ENCODE results near the gene ERVV-1. TPM values are rescaled to one million over a fixed set of nuclear protein-coding genes. Genes with fewer than 3 reads are reported as not detected.
"Not testable (repeated sequence)": the region's sequence is repeated elsewhere in the genome, so short reads cannot be mapped to it uniquely, and the experiment has no call there.

ERVV-1 gene
- total RNA-seq, 2 experiments from 2014 or later: not detected

DNA sequence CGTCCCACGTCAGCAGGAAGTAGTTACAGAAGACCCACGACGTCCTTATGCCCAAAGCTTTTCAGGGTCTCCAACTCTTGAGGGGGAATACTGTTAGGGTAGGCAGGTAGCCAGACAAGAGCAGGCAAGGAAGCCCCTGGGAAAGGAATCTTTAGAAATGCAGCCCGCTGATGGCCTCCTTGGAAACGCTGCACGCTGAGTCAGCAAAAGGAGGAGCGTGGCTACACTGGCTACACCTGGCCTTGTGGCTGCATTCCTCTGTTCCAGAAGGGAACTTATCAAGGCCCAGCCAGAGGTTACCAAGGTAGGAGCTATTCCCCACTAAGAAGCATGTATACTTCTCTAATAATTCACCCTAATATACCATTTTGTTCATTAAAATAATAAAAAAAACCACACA lies 2.0 kb downstream of the ERVV-1 start:
- Mint-ChIP-seq H3K4me1 (ENCODE audit: low read depth) (no peaks in the 10 kb centered on the region), H3K9me3 (peaks cover 8% of the 10 kb centered on the region), H3K27me3 (no peaks in the 10 kb centered on the region), H3K4me3 (no peak overlapping the region), H3K36me3 (ENCODE audit: low read depth) (no peaks in the 10 kb centered on the region), H3K27ac (no peak overlapping the region)
- ATAC-seq (no peak), DNase-seq (no peak)
- TF ChIP-seq, protein P1, sequence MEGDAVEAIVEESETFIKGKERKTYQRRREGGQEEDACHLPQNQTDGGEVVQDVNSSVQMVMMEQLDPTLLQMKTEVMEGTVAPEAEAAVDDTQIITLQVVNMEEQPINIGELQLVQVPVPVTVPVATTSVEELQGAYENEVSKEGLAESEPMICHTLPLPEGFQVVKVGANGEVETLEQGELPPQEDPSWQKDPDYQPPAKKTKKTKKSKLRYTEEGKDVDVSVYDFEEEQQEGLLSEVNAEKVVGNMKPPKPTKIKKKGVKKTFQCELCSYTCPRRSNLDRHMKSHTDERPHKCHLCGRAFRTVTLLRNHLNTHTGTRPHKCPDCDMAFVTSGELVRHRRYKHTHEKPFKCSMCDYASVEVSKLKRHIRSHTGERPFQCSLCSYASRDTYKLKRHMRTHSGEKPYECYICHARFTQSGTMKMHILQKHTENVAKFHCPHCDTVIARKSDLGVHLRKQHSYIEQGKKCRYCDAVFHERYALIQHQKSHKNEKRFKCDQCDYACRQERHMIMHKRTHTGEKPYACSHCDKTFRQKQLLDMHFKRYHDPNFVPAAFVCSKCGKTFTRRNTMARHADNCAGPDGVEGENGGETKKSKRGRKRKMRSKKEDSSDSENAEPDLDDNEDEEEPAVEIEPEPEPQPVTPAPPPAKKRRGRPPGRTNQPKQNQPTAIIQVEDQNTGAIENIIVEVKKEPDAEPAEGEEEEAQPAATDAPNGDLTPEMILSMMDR (IDR thresholded peaks at IDR 0.05): no peak
- intact Hi-C loops (cut with micrococcal nuclease): no loop called here
- ChIA-PET CTCF (interaction anchor here (0.6 kb wide), 1 partner anchor 780 kb away, joined by 3 read pairs; no protein-coding TSS in a partner anchor), POLR2A (no interaction called here)

GRCh38 chr19:53019684-53020083 lies 6.0 kb downstream of the ERVV-1 start:
- Mint-ChIP-seq H3K4me1 (ENCODE audit: low read depth) (no peaks in the 10 kb centered on the region), H3K4me3 (no peak overlapping the region), H3K27me3 (peaks cover 1% of the 10 kb centered on the region), H3K27ac (no peak overlapping the region), H3K9me3 (peaks cover 12% of the 10 kb centered on the region), H3K36me3 (ENCODE audit: low read depth) (peaks cover 2% of the 10 kb centered on the region)
- ChIA-PET CTCF (no interaction called here), POLR2A (no interaction called here)
- TF ChIP-seq, protein P1 (IDR thresholded peaks at IDR 0.05): no peak
- ATAC-seq (no peak), DNase-seq (peak; percentile 55)
- intact Hi-C loops (cut with micrococcal nuclease): no loop called here

DNA sequence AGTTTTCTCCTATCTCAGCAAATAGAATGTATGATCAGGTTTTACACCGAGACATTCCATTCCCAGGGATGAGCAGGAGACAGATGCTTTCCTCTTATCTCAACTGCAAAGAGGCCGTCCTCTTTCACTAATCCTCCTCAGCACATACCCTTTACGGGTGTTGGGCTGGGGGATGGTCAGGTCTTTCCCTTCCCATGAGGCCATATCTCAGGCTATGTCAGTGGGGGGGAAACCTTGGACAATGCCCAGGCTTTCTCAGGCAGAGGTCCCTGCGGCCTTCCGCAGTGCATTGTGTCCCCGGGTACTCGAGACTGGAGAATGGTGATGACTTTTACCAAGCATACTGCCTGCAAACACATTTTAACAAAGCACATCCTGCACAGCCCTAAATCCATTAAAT lies 14.6 kb downstream of the ERVV-1 start:
- intact Hi-C loops (cut with micrococcal nuclease); H3K27me3 Mint-ChIP-seq; H3K4me1 Mint-ChIP-seq (ENCODE audit: low read depth); CTCF ChIA-PET; H3K27ac Mint-ChIP-seq; H3K36me3 Mint-ChIP-seq (ENCODE audit: low read depth); H3K4me3 Mint-ChIP-seq; POLR2A ChIA-PET; ATAC-seq; DNase-seq: not testable (repeated sequence)
- peaks cover 16% of the 10 kb centered on the region for H3K9me3 Mint-ChIP-seq

DNA sequence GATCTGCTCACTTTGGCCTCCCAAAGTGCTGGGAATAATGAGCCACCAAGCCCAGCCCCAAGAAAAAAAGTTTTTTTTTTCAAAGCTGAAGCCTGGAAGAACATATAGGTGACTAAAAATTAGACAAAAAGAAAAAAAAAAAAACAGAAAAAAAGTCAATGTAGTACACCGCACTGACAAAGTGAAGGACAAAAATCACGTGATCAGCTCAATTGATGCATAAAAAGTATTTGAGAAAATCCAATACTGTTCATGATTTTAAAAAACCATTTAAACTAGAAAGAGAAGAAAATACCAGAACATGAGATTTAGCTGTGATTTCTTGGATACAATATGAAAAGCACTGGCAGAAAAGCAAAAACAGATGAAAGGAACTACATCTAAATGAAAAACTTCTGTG lies 20.3 kb downstream of the ERVV-1 start:
- Mint-ChIP-seq H3K27me3 (peaks cover 17% of the 10 kb centered on the region), H3K4me1 (ENCODE audit: low read depth) (no peaks in the 10 kb centered on the region), H3K9me3 (peaks cover 32% of the 10 kb centered on the region), H3K27ac (no peak overlapping the region), H3K4me3 (no peak overlapping the region), H3K36me3 (ENCODE audit: low read depth) (peaks cover 25% of the 10 kb centered on the region)
- TF ChIP-seq, protein P1 (IDR thresholded peaks at IDR 0.05): no peak
- DNase-seq (no peak), ATAC-seq (no peak)
- intact Hi-C loops (cut with micrococcal nuclease): no loop called here
- ChIA-PET POLR2A (no interaction called here), CTCF (no interaction called here)

DNA sequence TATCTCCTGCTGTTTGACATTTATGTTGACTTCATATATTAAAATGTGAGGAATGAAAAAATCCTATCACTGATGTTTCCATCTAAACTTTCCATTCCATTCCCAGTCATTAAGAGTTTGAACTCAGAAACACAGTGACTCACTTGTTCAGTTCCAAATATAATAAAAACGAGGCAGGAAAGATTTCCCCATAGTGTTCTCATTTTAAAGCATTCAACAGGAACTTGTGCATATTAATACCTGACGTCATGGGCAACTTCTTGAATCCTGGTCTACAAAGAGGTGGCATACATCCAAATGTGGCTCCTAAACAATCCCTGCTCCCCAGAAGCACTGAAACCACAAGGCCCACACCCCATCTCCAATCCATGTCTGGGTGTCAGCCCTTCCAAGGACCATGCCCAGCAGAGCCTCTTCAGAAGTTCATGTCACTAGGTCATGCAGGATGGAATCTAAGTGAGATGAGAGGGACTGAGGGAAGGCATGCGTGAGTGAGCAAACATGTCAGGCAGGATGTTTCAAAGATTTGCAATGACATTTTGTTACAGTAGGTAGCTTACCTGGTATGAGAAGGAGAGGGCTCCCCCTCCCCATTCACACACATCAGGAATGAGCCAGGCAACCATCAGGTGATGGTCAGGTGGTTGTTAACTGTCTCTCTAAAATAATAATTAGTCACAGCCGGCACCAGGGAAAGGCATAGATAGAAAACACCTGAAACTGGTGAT lies 21.4 kb downstream of the ERVV-1 start:
- Mint-ChIP-seq H3K4me1 (ENCODE audit: low read depth) (no peaks in the 10 kb centered on the region), H3K4me3 (no peak overlapping the region), H3K27me3 (peaks cover 20% of the 10 kb centered on the region), H3K36me3 (ENCODE audit: low read depth) (peaks cover 25% of the 10 kb centered on the region), H3K27ac (no peak overlapping the region), H3K9me3 (peaks cover 27% of the 10 kb centered on the region)
- ATAC-seq: no peak
- intact Hi-C loops (cut with micrococcal nuclease): no loop called here
- TF ChIP-seq, protein P1 (IDR thresholded peaks at IDR 0.05): no peak
- CTCF ChIA-PET: no interaction called here
- DNase-seq: no peak
- POLR2A ChIA-PET: interaction anchor here (0.6 kb wide), 1 partner anchor 39 kb away, joined by 3 read pairs; no protein-coding TSS in a partner anchor

Data from activated CD8-positive, alpha-beta T cell treated with anti-CD3 and anti-CD28 coated beads for 36 hours (primary cell).